Endometrial microvascular endothelial cells (primary cell): ENCODE results near the gene CSNK1E. TPM values are rescaled to one million over a fixed set of nuclear protein-coding genes. Genes with fewer than 3 reads are reported as not detected.

Experiments
- in situ Hi-C: cut with HindIII; loops from 2 replicates; pipeline ENCODE4 v1.10.0; 2017; ENCODE audit warnings: low sequenced_read_pairs, low pct_unique_long_range_greater_than_20kb; ENCODE audit errors: inconsistent ontology term
- total RNA-seq: library from RNA; depleted of rRNA; stranded (reverse); fragments of >200 nt; gene quantifications from one replicate; pipeline ENCODE4 v1.2.3, GENCODE V29; 2015; ENCODE audit errors: inconsistent ontology term

Gene CSNK1E
- total RNA-seq, 1 donor from 2014 or later = 153 TPM

GRCh38 chr22:38240734-38241252, 76.4 kb downstream of the CSNK1E start:
- in situ Hi-C loops = no loop called here

Other genes with a start within 250 kb of the CSNK1E start
- gene SLC16A8, start 233.2 kb downstream of the CSNK1E start, total RNA-seq = not detected
- gene BAIAP2L2, start 206.7 kb downstream of the CSNK1E start, total RNA-seq = 0.09 TPM
- gene PLA2G6, start 135.6 kb downstream of the CSNK1E start, total RNA-seq = 1.6 TPM
- gene MAFF, start 115.4 kb downstream of the CSNK1E start, total RNA-seq = 50.5 TPM
- 111 TPM for gene TMEM184B, start 44.4 kb downstream of the CSNK1E start, total RNA-seq
- not detected for gene KCNJ4, start 137.8 kb upstream of the CSNK1E start, total RNA-seq
- gene KDELR3, start 150.7 kb upstream of the CSNK1E start, total RNA-seq = 41.3 TPM
- 239 TPM for gene DDX17, start 188.9 kb upstream of the CSNK1E start, total RNA-seq